Measurements from ENCODE around the gene CTNND2.
"Not testable (repeated sequence)": the region's sequence is repeated elsewhere in the genome, so short reads cannot be mapped to it uniquely, and the experiment has no call there.

Gene CTNND2

DNA sequence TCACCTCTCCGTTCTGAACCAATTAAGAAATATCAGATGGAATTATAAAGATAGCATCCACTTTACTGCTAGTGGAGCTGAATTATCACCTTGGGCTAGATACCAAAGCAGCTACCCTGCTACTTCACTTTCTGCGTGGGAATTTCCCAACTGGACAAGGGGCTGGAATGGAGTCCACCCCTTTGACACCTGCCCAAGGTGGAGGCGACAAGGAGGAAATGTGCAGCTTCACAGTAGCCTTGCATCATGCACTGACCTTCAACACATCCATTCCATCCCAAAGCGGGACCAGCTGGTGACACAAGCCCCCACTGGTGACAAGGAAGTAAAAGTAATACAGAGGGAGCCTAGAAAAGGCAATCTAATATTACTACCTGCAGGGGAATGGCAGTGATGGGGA, 30.7 kb downstream of the CTNND2 start:
- no peak for DNase-seq (ENCODE audit: low read depth)

DNA sequence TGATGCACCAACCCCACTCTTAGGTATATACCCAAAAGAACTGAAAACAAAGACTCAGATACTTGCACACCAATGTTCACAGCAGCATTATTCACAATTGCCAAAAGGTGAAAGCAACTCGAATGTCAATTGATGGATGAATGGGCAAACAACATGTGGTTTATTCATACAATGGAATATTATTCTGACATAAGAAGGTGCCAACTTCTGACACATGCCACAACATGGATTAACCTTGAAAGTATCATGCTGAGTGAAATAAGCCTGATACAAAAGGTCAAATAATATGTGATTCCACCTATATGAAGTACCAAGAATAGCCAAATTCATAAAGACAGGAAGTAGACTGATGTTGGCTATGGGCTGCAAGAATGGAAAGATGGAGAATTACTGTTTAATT, 35.0 kb downstream of the CTNND2 start:
- DNase-seq (ENCODE audit: low read depth): no peak

DNA sequence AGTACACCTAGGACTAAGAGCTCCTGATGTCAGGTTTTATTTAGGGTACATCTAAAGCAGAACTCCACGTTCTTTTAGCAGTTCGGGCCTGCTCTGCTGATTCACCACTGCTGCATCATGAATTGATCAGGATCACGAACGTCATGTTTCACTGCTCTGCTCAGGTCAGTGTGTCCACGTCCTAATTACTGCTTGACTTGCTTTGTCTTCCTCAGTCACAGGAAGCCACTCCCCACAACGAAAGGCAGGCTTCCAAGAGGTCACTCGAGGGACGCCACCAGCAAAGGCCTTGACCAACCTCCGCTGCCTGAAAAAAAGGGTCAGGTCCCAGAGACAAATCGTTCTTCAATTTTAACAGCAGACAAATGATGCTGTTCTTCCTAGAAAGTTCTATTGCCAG, 40.3 kb downstream of the CTNND2 start:
- no peak for DNase-seq (ENCODE audit: low read depth)

DNA sequence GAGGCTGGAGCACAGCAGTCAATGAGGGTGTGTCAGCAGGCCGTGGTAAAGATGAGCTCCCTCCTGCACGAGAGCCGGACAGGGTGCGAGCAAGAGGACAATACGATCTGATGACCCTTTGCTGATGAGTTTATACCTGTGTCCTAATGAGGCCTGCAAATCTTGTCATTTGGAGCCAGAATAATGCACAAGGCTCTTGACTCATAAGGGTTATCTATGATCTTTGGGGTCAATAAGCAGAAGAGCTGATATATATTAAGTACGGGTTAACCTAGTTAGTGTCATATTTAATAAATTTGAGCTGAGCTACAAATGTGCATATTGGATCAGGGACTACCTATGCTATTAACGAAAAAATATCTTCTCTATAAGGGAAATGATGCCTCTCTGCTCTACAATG, 46.9 kb downstream of the CTNND2 start:
- DNase-seq (ENCODE audit: low read depth): no peak

DNA sequence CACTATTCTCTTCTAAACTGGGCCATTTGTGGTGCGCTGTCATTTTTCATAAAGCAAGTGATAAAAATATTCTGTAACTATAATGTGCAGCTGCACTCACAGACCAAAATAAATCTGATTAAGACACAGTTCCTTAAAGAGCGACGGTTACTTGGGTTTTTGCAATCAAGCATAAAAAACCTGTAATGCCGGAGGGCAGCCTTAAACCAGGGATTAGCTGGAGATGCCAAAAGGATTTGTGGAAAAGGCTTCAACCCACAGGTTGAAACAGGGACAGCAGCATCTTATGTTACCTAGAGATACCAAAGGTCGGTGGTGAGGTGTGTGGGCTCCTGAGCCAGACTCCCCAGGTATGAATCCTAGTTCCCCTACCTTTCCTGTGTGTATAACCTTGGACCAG, 49.3 kb downstream of the CTNND2 start:
- DNase-seq (ENCODE audit: low read depth): no peak

DNA sequence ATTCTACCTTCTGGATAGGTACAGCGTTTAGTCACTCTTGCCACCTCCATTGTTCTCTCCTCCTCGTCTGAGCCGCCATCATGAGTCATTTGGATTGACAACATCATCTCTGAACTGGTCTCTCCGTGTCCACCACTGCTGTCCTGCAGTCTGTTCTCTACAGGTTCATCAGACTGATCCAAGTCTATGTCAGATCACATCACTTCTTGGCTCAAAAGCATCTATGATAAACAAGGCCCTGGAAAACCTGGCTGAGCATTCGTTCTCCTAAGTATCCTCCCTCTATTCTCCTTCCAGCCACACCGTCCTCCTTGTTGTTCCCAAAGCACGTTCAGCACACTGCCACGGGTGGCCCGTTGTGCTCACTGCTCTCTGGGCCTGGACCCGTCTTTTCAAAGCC, 50.5 kb downstream of the CTNND2 start:
- DNase-seq (ENCODE audit: low read depth): no peak

DNA sequence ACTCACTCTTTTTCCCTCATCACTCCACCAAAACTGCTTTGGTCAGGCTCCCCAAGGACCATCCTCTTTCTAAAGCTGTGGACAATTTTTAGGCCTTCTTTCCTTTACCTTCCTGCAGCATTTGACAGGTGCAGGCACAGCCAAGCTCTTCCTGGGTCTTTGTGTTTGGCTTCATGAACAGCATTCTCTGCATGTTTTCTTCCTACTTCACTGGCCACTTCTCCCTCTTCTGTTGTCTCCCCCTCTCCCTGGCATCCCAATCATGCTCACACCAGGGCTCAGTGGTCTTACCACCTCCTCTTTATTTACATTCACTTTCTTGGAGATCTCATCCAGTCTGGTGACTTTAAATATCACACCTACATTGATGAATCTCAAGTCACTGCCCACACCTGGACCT, 51.1 kb downstream of the CTNND2 start:
- no peak for DNase-seq (ENCODE audit: low read depth)

DNA sequence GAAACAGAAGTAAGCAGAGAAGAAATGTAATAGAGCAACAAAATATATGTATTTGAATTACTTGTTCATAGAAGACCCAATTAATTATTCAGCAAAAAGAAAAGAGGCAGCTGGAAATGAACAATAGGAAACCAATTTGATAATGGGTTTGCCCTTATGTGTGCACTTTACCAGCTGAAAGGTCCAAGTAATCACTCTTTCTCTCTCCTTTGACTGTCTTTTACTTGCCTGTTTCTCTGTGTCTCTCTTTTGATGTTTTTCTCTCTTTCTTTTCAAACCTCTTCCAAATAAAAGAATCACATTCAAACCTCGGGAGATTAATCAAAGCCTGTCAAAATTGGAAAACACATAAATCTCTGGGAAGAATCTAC, 51.5 kb downstream of the CTNND2 start:
- no peak for DNase-seq (ENCODE audit: low read depth)

DNA sequence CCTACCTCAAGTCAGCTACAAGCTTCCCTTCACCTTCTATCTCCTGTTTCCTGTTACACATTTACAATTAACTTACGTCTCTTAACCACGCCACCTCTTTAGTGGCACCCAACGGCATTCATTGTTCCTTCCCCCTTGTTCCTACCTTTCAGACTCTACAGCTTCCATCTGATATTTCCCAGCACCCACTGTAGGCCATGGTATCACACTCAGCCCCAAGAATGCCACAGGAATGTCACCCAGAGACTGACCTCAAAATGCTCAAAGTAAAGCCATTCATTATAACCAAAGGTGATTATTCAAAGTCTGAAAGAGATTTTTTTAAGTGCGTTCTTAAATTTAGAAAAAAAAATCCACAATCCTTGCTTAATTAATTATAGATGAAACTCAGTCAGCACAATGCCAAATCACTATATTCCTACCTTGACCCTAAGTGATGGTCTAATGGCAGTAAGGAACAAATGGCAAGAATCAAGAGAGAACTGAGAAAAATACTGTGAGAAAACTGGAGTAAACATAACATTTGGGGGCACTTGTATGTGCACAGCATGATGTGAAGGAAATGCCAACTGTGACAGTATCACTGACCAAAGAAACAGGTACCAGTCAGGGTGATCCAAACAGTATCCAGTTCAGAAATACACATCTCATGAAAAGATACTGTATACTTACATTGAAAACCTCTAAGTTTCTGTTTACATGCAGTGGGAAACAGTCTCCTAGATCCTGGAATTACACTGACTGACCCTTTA, 52.1 kb downstream of the CTNND2 start:
- no peak for DNase-seq (ENCODE audit: low read depth)

DNA sequence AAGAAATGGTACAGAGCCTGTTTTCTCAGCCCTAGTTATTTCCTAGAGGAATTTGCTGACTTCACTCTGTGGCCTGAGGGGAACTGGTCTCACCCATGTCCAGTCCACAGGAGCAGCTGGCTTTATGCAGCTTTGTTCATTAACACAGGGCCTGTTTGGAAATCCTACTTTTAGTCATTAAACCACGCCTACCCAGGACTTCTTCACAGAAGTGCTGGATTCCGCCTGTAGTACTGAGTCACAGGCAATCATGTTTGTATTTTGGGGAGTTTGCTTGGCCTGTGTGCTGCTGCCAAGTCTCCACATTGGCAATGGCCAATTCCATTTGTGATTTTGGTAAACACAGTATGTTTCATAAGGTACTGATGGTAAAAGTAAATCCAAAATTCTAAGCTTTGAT, 52.8 kb downstream of the CTNND2 start:
- DNase-seq (ENCODE audit: low read depth): no peak

DNA sequence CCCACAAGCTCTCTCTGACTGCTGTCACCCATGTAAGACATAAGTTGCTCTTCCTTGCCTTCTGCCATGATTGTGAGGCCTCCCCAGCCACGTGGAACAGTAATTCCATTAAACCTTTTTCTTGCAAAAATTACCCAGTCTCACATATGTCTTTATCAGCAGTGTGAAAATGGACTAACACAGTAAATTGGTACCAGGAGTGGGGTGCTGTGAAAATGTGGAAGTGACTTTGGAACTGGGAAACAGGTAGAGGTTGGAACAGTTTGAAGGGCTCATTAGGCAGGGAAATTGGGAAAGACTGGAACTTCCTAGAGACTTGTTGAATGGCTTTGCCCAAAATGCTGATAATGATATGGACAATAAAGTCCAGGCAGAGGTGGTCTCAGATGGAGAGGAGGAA, 75.7 kb downstream of the CTNND2 start:
- DNase-seq (ENCODE audit: low read depth): not testable (repeated sequence)

DNA sequence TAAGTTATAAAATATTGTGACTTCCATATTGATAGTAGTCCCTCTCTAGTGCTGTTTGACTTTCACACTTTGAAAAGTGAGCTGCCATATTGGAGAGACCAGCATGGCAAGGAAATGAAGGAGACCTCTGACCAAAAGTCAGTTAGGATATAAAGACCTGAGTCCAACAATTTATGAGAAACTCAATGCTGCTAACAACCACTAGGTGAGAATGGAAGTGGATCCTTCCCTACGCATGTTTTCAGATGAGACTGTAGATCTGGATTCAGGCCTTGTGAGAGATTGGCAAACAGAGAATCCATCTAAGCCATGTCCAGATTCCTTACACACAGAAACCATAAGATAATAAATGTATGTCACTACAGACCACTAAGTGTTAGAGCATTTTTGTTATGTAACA, 81.6 kb downstream of the CTNND2 start:
- DNase-seq (ENCODE audit: low read depth): no peak

DNA sequence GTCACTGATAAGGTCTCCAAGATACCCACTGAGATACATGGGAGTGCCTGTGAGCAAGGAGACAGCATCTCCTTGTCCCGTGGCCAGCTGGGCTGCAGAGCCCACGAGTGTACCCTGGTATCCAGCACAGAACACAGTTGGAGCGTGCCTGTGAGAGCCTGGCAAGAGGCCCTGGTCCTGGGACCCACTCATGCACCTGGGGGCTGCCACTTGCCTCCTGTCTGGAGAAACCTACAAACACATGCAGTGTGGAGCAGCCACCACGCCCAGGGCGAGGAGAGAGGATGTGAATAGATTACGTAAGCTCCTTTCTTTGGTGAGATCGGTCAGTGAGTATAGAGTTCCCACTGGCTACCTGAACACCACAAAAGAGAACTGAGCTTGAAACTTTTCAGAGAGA, 88.3 kb downstream of the CTNND2 start:
- no peak for DNase-seq (ENCODE audit: low read depth)

DNA sequence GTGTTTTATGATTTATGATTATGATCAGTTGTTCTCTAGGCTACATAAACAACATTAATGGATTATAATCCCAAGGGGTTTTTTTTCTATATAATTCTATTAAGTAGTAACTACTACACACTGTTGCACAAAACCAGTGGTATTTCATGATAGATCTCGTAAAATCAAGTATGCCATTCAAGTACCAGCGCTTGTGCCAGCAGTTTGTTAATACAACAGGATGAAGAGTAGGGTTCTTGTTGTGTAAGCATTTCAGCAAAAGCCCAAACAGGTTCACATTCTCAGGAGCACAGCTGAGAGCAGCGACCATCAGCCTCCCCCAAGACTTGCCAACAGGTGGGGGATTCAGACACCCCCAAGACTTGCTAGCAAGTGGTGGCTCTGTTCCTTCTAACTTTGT, 88.8 kb downstream of the CTNND2 start:
- no peak for DNase-seq (ENCODE audit: low read depth)

DNA sequence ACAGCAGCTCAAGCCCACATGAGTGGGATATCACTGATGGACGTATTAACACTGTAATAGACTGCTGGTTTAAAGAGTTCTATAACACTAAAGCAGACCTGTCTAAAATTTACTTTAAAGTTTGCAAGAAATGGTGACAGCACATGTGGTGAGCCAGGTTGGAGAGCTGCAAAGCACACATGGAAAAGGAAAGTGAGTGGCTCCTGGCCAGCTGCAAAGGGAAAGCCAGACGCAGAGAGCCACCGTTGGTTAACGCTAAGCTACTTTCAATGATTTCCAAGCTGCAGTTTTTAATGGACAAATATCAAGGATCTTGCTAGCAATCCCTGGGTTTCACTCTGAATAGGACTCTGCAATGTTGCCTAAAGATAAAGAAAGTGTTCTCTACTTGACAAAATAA, 89.9 kb downstream of the CTNND2 start:
- DNase-seq (ENCODE audit: low read depth): no peak

DNA sequence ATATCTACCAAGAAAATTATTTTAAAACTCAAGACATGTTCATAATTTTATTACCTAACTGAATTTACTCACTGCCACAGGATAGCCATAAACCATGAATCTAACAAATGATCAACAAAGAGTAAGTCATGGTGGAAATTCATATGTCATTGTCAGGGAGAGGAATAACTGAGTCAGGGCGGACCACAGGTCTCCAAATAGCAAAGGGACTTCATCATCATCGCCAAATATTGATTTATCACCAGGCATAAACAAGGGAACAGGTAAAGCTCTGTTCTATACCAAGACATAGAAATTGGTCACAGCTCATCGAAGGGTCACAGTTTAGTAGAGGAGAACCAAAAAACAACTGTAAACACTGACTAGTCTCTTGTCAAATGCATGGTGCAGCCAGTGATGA, 94.8 kb downstream of the CTNND2 start:
- no peak for DNase-seq (ENCODE audit: low read depth)

DNA sequence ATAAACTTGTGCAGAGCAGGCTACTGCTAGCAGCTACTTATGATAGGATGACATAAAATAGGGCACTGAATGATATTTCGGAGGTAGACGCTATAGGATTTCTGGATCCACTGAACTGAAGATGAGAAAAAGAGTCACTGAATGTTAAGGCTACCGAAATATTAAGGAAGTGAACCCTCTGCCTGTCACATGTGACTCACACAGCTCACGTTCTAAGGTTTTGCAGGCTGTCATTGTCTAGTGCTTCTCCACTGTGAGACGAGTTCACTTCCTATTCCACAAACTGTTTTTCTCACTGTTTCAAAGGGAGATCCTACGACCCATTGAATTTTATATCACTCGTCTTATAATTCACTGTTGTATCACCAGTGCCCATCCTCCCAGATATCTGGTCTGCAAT, 100.8 kb downstream of the CTNND2 start:
- no peak for DNase-seq (ENCODE audit: low read depth)

DNA sequence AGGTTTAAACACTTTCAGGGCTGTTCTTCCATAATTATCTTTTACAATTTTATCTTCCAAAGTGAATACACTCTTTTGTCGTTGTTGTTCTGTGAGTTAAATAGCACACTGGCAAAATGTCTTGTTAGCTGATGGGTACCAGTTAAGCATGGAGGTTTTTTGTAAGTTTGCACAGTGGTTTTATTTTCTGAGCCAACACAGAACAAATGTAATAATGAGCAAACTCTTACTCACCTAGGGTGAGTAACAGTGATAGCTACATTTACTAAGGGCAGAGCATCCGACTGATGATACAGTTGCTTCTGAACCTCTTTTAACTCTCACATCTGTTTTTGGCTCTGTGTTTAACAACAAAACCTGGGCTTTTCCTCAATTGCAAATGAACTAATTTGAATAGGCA, 103.2 kb downstream of the CTNND2 start:
- no peak for DNase-seq (ENCODE audit: low read depth)

DNA sequence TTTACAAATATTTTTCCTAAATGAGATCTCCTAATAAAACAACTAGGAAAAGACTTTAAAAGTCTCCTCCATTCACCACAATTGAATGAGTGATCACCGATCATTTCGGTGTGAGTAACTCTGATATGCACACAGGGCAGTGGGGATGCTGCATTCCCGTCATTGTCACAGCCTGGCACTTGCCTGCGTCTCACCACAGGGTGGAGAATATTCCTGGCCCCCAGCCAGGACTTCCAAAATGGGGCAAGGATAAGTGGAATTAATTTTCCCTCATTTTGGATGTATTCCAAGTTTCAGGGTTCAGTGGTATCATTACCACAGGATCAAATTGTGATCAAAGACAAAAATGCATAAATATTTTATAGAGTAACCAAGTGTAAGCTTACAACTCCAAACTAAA, 107.1 kb downstream of the CTNND2 start:
- no peak for DNase-seq (ENCODE audit: low read depth)

DNA sequence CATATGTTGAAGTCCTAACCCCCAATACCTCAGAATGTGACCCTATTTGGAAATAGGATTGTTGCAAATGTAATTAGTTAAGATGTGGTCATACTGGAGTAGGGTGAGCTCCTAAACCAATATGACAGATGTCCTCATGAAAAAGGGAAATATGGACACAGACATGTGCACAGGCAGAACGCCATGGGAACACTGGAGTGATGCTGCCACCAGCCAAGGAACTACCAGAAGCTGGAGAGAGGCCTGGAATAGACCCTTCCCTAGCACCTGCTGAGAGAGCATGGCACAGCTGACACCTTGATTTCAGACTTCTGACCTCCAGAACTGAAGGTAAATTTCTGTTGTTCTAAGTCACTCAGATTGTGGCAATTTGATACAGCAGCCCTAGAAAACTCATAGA, 110.8 kb downstream of the CTNND2 start:
- no peak for DNase-seq (ENCODE audit: low read depth)

DNA sequence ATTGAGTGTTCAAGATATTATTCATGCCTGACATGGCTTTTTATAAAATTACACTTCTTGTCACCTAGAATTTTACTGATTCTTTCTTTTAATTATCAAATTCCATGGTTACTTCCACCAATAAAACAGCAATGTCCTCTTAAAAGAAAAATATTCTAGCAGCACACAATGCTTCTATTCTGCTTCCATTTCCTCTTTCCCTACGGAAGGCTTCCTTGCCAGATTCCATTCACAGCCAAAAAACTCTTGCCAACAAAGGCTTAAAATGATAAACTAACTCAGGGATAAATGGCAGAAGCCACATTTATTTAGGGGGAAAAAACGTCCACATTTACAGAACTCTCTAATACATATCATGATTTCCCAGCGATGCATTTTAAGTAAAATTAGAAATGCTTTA, 111.6 kb downstream of the CTNND2 start:
- no peak for DNase-seq (ENCODE audit: low read depth)

DNA sequence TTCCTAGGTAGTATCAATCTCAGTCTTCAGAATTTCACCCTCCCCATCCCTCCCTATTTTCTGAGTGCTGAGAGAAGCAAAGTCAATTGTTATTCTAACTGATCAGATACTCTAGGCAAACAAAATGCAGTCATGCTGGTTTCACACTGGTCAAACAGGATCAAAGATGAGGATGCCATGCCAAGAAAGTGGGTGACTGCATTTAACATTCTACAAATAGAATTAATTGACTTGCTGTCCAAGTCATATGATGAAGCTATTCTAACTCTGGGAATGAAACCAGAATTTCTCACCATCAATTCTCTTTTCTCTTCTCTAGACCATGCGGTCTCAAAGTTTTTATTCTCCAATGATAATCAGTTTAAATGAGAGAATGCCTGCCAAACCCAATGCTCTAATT, 112.5 kb downstream of the CTNND2 start:
- DNase-seq (ENCODE audit: low read depth): no peak

DNA sequence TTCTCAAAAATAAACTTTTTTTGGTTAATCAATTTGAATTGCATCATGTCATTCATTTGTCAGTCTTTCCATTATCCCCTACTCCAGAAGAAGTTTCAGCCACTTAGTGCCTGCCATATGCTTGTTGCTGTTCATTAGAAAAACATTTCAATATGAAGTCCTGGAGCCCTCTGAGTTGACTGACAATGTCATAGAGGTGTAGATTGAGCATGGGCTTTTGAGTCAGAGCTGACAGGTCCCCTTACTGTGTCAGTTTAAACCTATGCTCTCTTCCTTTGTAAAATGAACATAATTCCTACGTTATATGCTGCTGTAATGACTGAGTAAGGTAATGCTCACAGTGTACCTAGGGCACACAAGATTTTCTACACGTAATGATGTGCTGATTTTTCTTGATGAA, 114.0 kb downstream of the CTNND2 start:
- no peak for DNase-seq (ENCODE audit: low read depth)

DNA sequence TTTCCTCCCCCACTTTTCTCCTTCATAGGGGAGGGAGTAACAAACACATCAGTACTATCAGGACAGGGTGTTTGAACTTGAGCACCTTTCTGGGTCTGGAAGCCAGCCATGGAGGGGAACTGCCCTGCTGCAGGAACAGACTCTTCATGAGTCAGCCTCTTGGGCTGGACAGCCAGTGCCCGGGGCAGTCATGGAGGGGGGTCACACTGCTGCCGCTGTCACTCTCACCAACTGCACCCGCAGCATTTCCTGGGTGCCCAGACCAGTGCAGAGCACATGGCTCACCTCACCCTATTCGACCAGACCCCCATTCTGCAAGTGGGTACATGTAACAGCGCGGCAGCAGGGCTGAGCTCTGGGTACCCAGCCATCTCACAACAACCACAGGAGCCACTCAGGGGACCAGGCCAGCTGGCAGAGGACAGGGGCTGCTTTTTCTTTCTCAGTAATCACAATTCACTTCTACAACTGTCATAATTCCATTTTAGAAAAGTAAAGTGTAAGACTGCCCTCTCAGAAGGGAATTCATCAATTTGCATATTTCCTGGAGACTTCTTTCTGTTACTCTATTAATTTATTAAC, 118.4 kb downstream of the CTNND2 start:
- DNase-seq (ENCODE audit: low read depth): no peak
